GM11168 (cell line): ENCODE results near the gene ANKRD18A.

Source experiments
- in situ Hi-C: fragments of 300-500 bp; cut with MboI; formaldehyde crosslinking; loops from one replicate; pipeline ENCODE4 v1.12.0; 2022; ENCODE audit warnings: low sequenced_read_pairs; ENCODE audit not compliant: unreplicated experiment

ANKRD18A gene

GRCh38 chr9:38620483-38621433 is at the start of gene ANKRD18A:
TSS of gene ANKRD18A (minus strand) at chr9:38620596. CDS start at chr9:38620285, 311 bp downstream.
- in situ Hi-C loops = no loop called here

GRCh38 chr9:38668791-38669466 is 48.5 kb upstream of the ANKRD18A start:
- in situ Hi-C loops = no loop called here

GRCh38 chr9:38662763-38663593 is 42.6 kb upstream of the ANKRD18A start:
- in situ Hi-C loops = no loop called here

- in situ Hi-C loops = no loop called here
Observed at GRCh38 chr9:38659538-38659937, 39.1 kb upstream of the ANKRD18A start.

- in situ Hi-C loops = no loop called here
Observed at GRCh38 chr9:38656896-38657295, 36.5 kb upstream of the ANKRD18A start.

- in situ Hi-C loops = no loop called here
Observed at GRCh38 chr9:38652486-38652885, 32.1 kb upstream of the ANKRD18A start.

GRCh38 chr9:38652044-38652443 is 31.6 kb upstream of the ANKRD18A start:
- in situ Hi-C loops = no loop called here

- in situ Hi-C loops = no loop called here
Observed at GRCh38 chr9:38651400-38652042, 31.1 kb upstream of the ANKRD18A start.

- in situ Hi-C loops = no loop called here
Observed at GRCh38 chr9:38650564-38650963, 30.2 kb upstream of the ANKRD18A start.

- in situ Hi-C loops = no loop called here
Observed at GRCh38 chr9:38649731-38650363, 29.5 kb upstream of the ANKRD18A start.

GRCh38 chr9:38644601-38645000 is 24.2 kb upstream of the ANKRD18A start:
- in situ Hi-C loops = no loop called here

GRCh38 chr9:38643815-38644173 is 23.4 kb upstream of the ANKRD18A start:
- in situ Hi-C loops = no loop called here

GRCh38 chr9:38642951-38643814 is 22.8 kb upstream of the ANKRD18A start:
- in situ Hi-C loops = no loop called here

- in situ Hi-C loops = no loop called here
Observed at GRCh38 chr9:38641985-38642864, 21.8 kb upstream of the ANKRD18A start.

GRCh38 chr9:38641142-38641541 is 20.7 kb upstream of the ANKRD18A start:
- in situ Hi-C loops = no loop called here

- in situ Hi-C loops = no loop called here
Observed at GRCh38 chr9:38639577-38639940, 19.2 kb upstream of the ANKRD18A start.

- in situ Hi-C loops = no loop called here
Observed at GRCh38 chr9:38638881-38639576, 18.6 kb upstream of the ANKRD18A start.
